SK-N-MC (cell line): Measurements from ENCODE around the gene EIF5A.

Experiments used
- DNase-seq: peaks from one replicate; pipeline ENCODE4 v3.0.0-alpha.2; 2011; ENCODE audit warnings: low read depth, low spot score
- H3K27ac ChIP-seq: fragments of 200-600 bp; sonication (generic); 2 replicates; pipeline ENCODE4 v1.5.1; 2016; ENCODE audit warnings: mixed run types
- H3K36me3 ChIP-seq: fragments of 200-600 bp; sonication (generic); 2 replicates; pipeline ENCODE4 v1.6.1; 2017; ENCODE audit warnings: antibody characterized with exemption, low read length, mixed read lengths; ENCODE audit not compliant: insufficient read depth
- H3K4me3 ChIP-seq: fragments of 200-600 bp; sonication (generic); 2 replicates; pipeline ENCODE4 v1.5.1; 2016
- H3K9ac ChIP-seq: fragments of 200-600 bp; sonication (generic); 2 replicates; pipeline ENCODE4 v1.8.0; 2017; ENCODE audit warnings: mixed run types, mixed read lengths; ENCODE audit not compliant: insufficient read length
- H3K9me3 ChIP-seq: fragments of 200-600 bp; sonication (generic); 2 replicates; pipeline ENCODE4 v1.6.1; 2017; ENCODE audit warnings: low read depth, mild to moderate bottlenecking, antibody characterized with exemption, low read length, moderate library complexity, mixed read lengths
- EZH2 ChIP-seq: fragments of 200-600 bp; sonication (generic); IDR thresholded peaks from one replicate; pipeline ENCODE4 v1.6.1; 2017; ENCODE audit warnings: antibody characterized with exemption
- FOXP2 ChIP-seq: optimal IDR thresholded peaks from 2 replicates; pipeline ENCODE3; 2011; ENCODE audit warnings: mild to moderate bottlenecking, moderate library complexity; ENCODE audit not compliant: insufficient read depth; ENCODE audit errors: extremely low read length, control extremely low read depth
- POLR2AphosphoS5 ChIP-seq: IDR thresholded peaks from 2 replicates; pipeline ENCODE4 v1.6.1; 2012; ENCODE audit warnings: mild to moderate bottlenecking, low read depth, low read length, borderline replicate concordance

EIF5A gene

DNA sequence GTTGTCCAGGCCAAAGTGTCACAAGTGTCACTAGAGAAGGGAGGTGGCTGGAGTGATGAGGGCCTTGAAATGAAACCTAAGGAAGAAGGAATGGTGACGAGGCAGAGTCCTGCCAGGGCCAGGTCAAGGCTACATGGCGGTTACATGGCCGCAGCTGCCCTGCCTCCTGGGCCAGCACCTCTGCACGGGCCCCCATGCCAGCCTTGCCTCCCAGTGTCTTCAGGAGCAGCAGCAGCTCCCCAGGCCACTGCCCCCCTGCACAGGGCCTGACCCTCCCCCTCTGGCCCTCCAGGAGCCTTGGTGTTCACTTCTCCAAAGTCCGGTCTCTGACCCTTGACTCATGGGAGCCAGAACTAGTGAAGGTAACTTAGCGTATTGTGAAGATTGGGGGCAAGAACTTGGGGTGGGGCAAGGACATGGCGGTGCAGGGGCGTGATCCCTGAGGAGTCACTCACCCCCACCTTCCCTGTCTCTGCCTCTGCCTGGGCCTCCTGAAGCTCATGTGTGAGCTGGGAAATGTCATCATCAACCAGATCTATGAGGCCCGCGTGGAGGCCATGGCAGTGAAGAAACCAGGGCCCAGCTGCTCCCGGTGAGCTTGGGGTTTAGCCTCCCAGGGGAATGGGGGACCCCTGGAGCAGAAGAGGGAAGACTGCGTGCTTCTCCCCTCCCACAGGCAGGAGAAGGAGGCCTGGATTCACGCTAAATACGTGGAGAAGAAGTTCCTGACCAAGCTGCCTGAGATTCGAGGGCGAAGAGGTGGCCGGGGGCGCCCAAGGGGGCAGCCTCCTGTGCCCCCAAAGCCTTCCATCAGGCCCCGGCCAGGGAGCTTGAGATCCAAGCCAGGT is 40.4 kb downstream of the EIF5A start:
- no peaks in the 10 kb centered on the region for H3K36me3 ChIP-seq
- H3K27ac ChIP-seq, result no peak overlapping the region
- H3K4me3 ChIP-seq, result no peak overlapping the region
- H3K9ac ChIP-seq, result no peak overlapping the region
- TF ChIP-seq FOXP2 (no peak), POLR2AphosphoS5 (no peak), EZH2 (no peak)
- DNase-seq, result no peak
- H3K9me3 ChIP-seq, result no peaks in the 10 kb centered on the region

GRCh38 chr17:7348478-7349242 is 41.2 kb downstream of the EIF5A start:
- DNase-seq, result no peak

DNA sequence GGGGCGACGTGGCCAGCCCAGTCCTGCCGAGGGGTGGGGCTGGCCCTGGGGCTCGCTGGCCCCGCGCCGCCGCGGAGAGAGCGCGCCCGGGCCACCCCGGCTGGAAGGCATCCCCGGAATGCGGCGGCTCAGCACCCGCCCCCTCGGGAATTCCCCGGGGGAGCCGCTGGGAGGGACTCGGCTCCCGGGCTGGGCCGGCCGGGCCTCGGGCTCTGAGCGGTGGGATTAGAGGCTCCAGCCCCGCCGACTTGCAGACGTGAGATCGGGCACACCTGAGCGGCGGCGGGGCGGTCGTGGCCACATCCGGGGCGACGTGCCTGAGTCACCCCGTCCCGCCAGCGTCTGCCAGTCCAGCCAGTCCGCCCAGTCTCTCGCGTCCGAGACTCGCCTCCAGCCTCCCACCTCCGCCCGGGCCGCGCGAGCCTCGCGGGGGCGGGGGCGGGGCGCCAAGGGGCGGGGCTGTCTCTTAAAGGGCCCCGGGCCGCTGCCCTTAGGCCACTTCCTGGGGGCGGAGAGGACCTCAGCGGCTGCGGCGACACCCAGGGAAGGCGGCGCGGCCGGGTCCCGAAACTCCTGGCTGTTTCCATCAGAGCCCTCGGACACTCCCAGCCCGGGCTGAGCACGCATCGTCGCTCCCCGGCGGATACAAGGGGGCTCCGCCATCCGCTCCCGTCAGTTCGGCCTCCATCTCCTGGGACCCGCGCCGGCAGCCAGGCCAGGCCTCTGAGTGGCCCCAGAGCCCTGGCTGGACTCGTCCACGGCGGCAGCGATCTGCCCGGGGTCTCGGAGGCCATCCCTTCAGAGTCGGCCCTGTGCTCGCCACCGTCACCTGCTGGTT is 44.5 kb downstream of the EIF5A start, which contains the start of gene KCTD11:
KCTD11 (plus strand) TSS at position 498 of the 838 bp plus-strand sequence.
- Histone ChIP-seq H3K9me3 (no peaks in the 10 kb centered on the region), H3K36me3 (no peaks in the 10 kb centered on the region), H3K9ac (peak within 1 kb of the TSS; percentile 81), H3K27ac (peak within 1 kb of the TSS; percentile 67; the same call in 1 of the 2 replicates), H3K4me3 (peak within 1 kb of the TSS; percentile 95)
- no peak for TF ChIP-seq POLR2AphosphoS5
- TF ChIP-seq FOXP2, result no peak
- no peak for TF ChIP-seq EZH2
- no peak for DNase-seq

More at GRCh38 chr17:7348478-7349242, 41.2 kb downstream of the EIF5A start:
- H3K9ac ChIP-seq, result no peak overlapping the region
- no peak overlapping the region for H3K27ac ChIP-seq
- H3K36me3 ChIP-seq, result no peaks in the 10 kb centered on the region
- no peaks in the 10 kb centered on the region for H3K9me3 ChIP-seq
- no peak overlapping the region for H3K4me3 ChIP-seq
- TF ChIP-seq POLR2AphosphoS5 (no peak), FOXP2 (no peak), EZH2 (no peak)

- H3K36me3 ChIP-seq, result no peaks in the 10 kb centered on the region
- no peaks in the 10 kb centered on the region for H3K9me3 ChIP-seq
- no peak for DNase-seq
- TF ChIP-seq POLR2AphosphoS5, result no peak
- TF ChIP-seq FOXP2, result no peak
- TF ChIP-seq EZH2, result no peak
- H3K4me3 ChIP-seq, result peak overlapping the region; percentile 95
- no peak overlapping the region for H3K9ac ChIP-seq
- H3K27ac ChIP-seq, result no peak overlapping the region
Measured at GRCh38 chr17:7352503-7352889, 45.1 kb downstream of the EIF5A start.

GRCh38 chr17:7352910-7353635 is 45.6 kb downstream of the EIF5A start:
- H3K9ac ChIP-seq, result no peak overlapping the region
- H3K4me3 ChIP-seq, result no peak overlapping the region
- TF ChIP-seq POLR2AphosphoS5 (no peak), FOXP2 (no peak), EZH2 (no peak)
- H3K27ac ChIP-seq, result no peak overlapping the region
- no peak for DNase-seq
- H3K36me3 ChIP-seq, result no peaks in the 10 kb centered on the region
- H3K9me3 ChIP-seq, result no peaks in the 10 kb centered on the region

GRCh38 chr17:7354262-7354843 is 46.9 kb downstream of the EIF5A start:
- Histone ChIP-seq H3K9me3 (no peaks in the 10 kb centered on the region), H3K9ac (no peak overlapping the region), H3K36me3 (no peaks in the 10 kb centered on the region), H3K4me3 (no peak overlapping the region), H3K27ac (no peak overlapping the region)
- TF ChIP-seq FOXP2, result no peak
- no peak for TF ChIP-seq POLR2AphosphoS5
- no peak for TF ChIP-seq EZH2
- no peak for DNase-seq

GRCh38 chr17:7355053-7355452 is 47.6 kb downstream of the EIF5A start, which contains the start of gene TMEM95:
Gene TMEM95, plus strand, starts transcription at chr17:7355156. Its CDS starts 49 bp downstream, at chr17:7355205.
- H3K4me3 ChIP-seq, result no peak within 1 kb of the TSS
- no peak within 1 kb of the TSS for H3K9ac ChIP-seq
- H3K9me3 ChIP-seq, result no peaks in the 10 kb centered on the region
- no peak within 1 kb of the TSS for H3K27ac ChIP-seq
- TF ChIP-seq FOXP2, result no peak
- TF ChIP-seq EZH2, result no peak
- no peaks in the 10 kb centered on the region for H3K36me3 ChIP-seq
- DNase-seq, result no peak
